IMR-90 (cell line): ENCODE data around the gene SERPINA4. TPM values are rescaled to one million over a fixed set of nuclear protein-coding genes. Genes with fewer than 3 reads are reported as not detected.

Experiments
- ATAC-seq: fragments of 200-7000 bp; cut with Tn5 transposase; 2 replicates; pipeline ENCODE4 v1.9.1; 2020; ENCODE audit warnings: low read depth, mild to moderate bottlenecking, moderate library complexity
- BruUV-seq: library from RNA; stranded (reverse); fragments of 400-500 nt; replicated peaks from 2 replicates; lab custom pipeline; 2021; lab: Mats Ljungman, UMichigan
- CTCF ChIA-PET: fragments of 300-600 bp; formaldehyde crosslinking; extraction: SDS; loops from one replicate; lab custom pipeline; 2021; ENCODE audit warnings: antibody characterized with exemption; lab: Yijun Ruan, JAX
- POLR2A ChIA-PET: fragments of 300-600 bp; sonication (Branson Sonifier 250); formaldehyde crosslinking; loops from one replicate; lab custom pipeline; 2022; ENCODE audit warnings: antibody characterized with exemption; ENCODE audit not compliant: unreplicated experiment; lab: Charles Lee
- DNase-seq: peaks from one replicate; pipeline ENCODE4 v3.0.0; 2013
- H2AFZ ChIP-seq: replicated peaks from 2 replicates; pipeline ENCODE3; 2013; ENCODE audit warnings: low read length, mild to moderate bottlenecking; ENCODE audit not compliant: poor library complexity
- H2AK5ac ChIP-seq: 2 replicates; pipeline ENCODE4 v1.6.1; 2013; ENCODE audit warnings: low read depth, low read length, inconsistent platforms
- H2AK9ac ChIP-seq: replicated peaks from 2 replicates; pipeline ENCODE3; 2013; ENCODE audit warnings: mild to moderate bottlenecking, low read depth, low read length, moderate library complexity; ENCODE audit not compliant: poor library complexity
- H2BK120ac ChIP-seq: 2 replicates; pipeline ENCODE4 v1.6.1; 2013; ENCODE audit warnings: low read depth, low read length, inconsistent platforms
- H2BK15ac ChIP-seq: 3 replicates; pipeline ENCODE4 v1.6.1; 2013; ENCODE audit warnings: low read depth, low read length, inconsistent platforms
- H2BK20ac ChIP-seq: 2 replicates; pipeline ENCODE4 v1.6.1; 2013; ENCODE audit warnings: low read depth, mild to moderate bottlenecking, inconsistent platforms, low read length, moderate library complexity
- H2BK5ac ChIP-seq: 2 replicates; pipeline ENCODE4 v1.6.1; 2013; ENCODE audit warnings: mild to moderate bottlenecking, low read depth, low read length, inconsistent platforms; ENCODE audit not compliant: poor library complexity, severe bottlenecking
- H3K14ac ChIP-seq: replicated peaks from 2 replicates; pipeline ENCODE4 v1.6.1; 2013; ENCODE audit warnings: low read depth, low read length, inconsistent platforms
- H3K18ac ChIP-seq: 2 replicates; pipeline ENCODE4 v1.6.1; 2013; ENCODE audit warnings: low read depth, low read length, control low read depth
- H3K23ac ChIP-seq: 2 replicates; pipeline ENCODE4 v1.6.1; 2013; ENCODE audit warnings: low read depth, low read length, inconsistent platforms
- H3K27ac ChIP-seq: 2 replicates; pipeline ENCODE4 v1.5.1; 2013; ENCODE audit warnings: mild to moderate bottlenecking, control low read depth, low read length; ENCODE audit not compliant: insufficient read depth
- H3K27me3 ChIP-seq: 2 replicates; pipeline ENCODE4 v1.6.1; 2013; ENCODE audit warnings: low read length; ENCODE audit not compliant: control insufficient read depth, insufficient read depth
- H3K36me3 ChIP-seq: 2 replicates; pipeline ENCODE4 v1.6.1; 2013; ENCODE audit warnings: low read length, mixed read lengths; ENCODE audit not compliant: control insufficient read depth, insufficient read depth
- H3K4ac ChIP-seq: 2 replicates; pipeline ENCODE4 v1.6.1; 2013; ENCODE audit warnings: low read depth, low read length, inconsistent platforms
- H3K4me1 ChIP-seq: 2 replicates; pipeline ENCODE4 v1.6.1; 2013; ENCODE audit warnings: low read length, mixed read lengths; ENCODE audit not compliant: control insufficient read depth, insufficient read depth
- H3K4me2 ChIP-seq: 2 replicates; pipeline ENCODE4 v1.6.1; 2013; ENCODE audit warnings: low read depth, mild to moderate bottlenecking, control low read depth, low read length, moderate library complexity
- H3K4me3 ChIP-seq: 2 replicates; pipeline ENCODE4 v1.5.1; 2013; ENCODE audit warnings: low read depth, mild to moderate bottlenecking, control low read depth, low read length, moderate library complexity; ENCODE audit not compliant: insufficient read depth
- H3K56ac ChIP-seq: 2 replicates; pipeline ENCODE4 v1.6.1; 2013; ENCODE audit warnings: low read length, inconsistent platforms; ENCODE audit not compliant: insufficient read depth; ENCODE audit errors: extremely low read depth
- H3K79me1 ChIP-seq, 2 experiments: 2 replicates each; pipeline ENCODE4 v1.6.1; 2013; ENCODE audit warnings: low read length in 2 of 2, inconsistent platforms in 1 of 2, low read depth in 1 of 2
- H3K9ac ChIP-seq: 2 replicates; pipeline ENCODE4 v1.6.1; 2013; ENCODE audit warnings: low read depth, low read length, control low read depth
- H3K9me1 ChIP-seq: 2 replicates; pipeline ENCODE4 v1.6.1; 2013; ENCODE audit warnings: low read length, inconsistent platforms; ENCODE audit not compliant: insufficient read depth
- H3K9me3 ChIP-seq: 2 replicates; pipeline ENCODE4 v1.6.1; 2013; ENCODE audit warnings: low read length; ENCODE audit not compliant: control insufficient read depth, insufficient read depth
- H4K20me1 ChIP-seq: 2 replicates; pipeline ENCODE4 v1.6.1; 2013; ENCODE audit warnings: low read length, inconsistent platforms; ENCODE audit not compliant: insufficient read depth
- H4K5ac ChIP-seq: 2 replicates; pipeline ENCODE4 v1.6.1; 2013; ENCODE audit warnings: mild to moderate bottlenecking, low read depth, low read length, control low read depth
- H4K8ac ChIP-seq, 2 experiments: 2 replicates each; pipeline ENCODE4 v1.6.1; 2013; ENCODE audit warnings: low read depth in 2 of 2, low read length in 2 of 2, control low read depth in 1 of 2, inconsistent platforms in 1 of 2
- H4K91ac ChIP-seq: 2 replicates; pipeline ENCODE4 v1.6.1; 2013; ENCODE audit warnings: low read depth, low read length, inconsistent platforms; ENCODE audit not compliant: insufficient read depth
- BHLHE40 ChIP-seq: fragments of 150-350 bp; IDR thresholded peaks from 2 replicates; pipeline ENCODE4 v1.6.1; 2016; ENCODE audit warnings: mild to moderate bottlenecking, low read depth, low read length
- CEBPB ChIP-seq: IDR thresholded peaks from 2 replicates; pipeline ENCODE4 v1.6.1; 2012; ENCODE audit warnings: low read depth, low read length, improper control_type of control experiment
- FOS ChIP-seq: fragments of 150-350 bp; IDR thresholded peaks from 2 replicates; pipeline ENCODE4 v1.6.1; 2016; ENCODE audit warnings: low read depth, low read length
- MAFK ChIP-seq: IDR thresholded peaks from 2 replicates; pipeline ENCODE4 v1.6.1; 2012; ENCODE audit warnings: low read depth, low read length, improper control_type of control experiment
- MAZ ChIP-seq: IDR thresholded peaks from 2 replicates; pipeline ENCODE4 v1.6.1; 2012; ENCODE audit warnings: low read depth, mild to moderate bottlenecking, low read length, improper control_type of control experiment, moderate library complexity, borderline replicate concordance
- MXI1 ChIP-seq: IDR thresholded peaks from 2 replicates; pipeline ENCODE4 v1.6.1; 2012; ENCODE audit warnings: low read depth, mild to moderate bottlenecking, low read length, moderate library complexity, borderline replicate concordance
- NFE2L2 ChIP-seq: fragments of 150-350 bp; IDR thresholded peaks from 2 replicates; pipeline ENCODE4 v1.6.1; 2016; ENCODE audit warnings: low read depth, mild to moderate bottlenecking, low read length
- POLR2A ChIP-seq: IDR thresholded peaks from 2 replicates; pipeline ENCODE4 v1.6.1; 2012; ENCODE audit warnings: mild to moderate bottlenecking, low read depth, low read length
- RAD21 ChIP-seq: IDR thresholded peaks from 2 replicates; pipeline ENCODE4 v1.6.1; 2012; ENCODE audit warnings: low read length, improper control_type of control experiment
- RFX5 ChIP-seq: IDR thresholded peaks from 2 replicates; pipeline ENCODE4 v1.8.0; 2012; ENCODE audit warnings: low read depth, mild to moderate bottlenecking, low read length, moderate library complexity
- SMC3 ChIP-seq: fragments of 150-350 bp; IDR thresholded peaks from 2 replicates; pipeline ENCODE4 v1.6.1; 2016; ENCODE audit warnings: low read depth, mild to moderate bottlenecking, antibody characterized with exemption, low read length, moderate library complexity
- WGBS, 2 experiments: methylation state at CpG; one replicate each; pipeline versions ENCODE4 v1.1.5 to v1.1.7; 2013; ENCODE audit warnings: missing lambda C conversion rate in 2 of 2; ENCODE audit not compliant: insufficient read length in 1 of 2; ENCODE audit errors: extremely low coverage in 2 of 2; 5-methylcytosine and 5-hydroxymethylcytosine counted together
- dilution Hi-C: fragments of 300-500 bp; cut with HindIII; formaldehyde crosslinking; loops from one replicate; pipeline ENCODE4 v1.14.3; 2018; ENCODE audit warnings: low sequenced_read_pairs; ENCODE audit not compliant: unreplicated experiment
- in situ Hi-C: fragments of 300-500 bp; cut with MboI; formaldehyde crosslinking; loops from 3 replicates; pipeline ENCODE4 v1.14.3; 2019; ENCODE audit warnings: low sequenced_read_pairs, inconsistent platforms, mixed read lengths
- intact Hi-C: fragments of 100-400 bp; cut with micrococcal nuclease; formaldehyde crosslinking; loops from 2 replicates; pipeline ENCODE4 v1.10.0; 2022
- polyA plus RNA-seq, 3 experiments: library from polyadenylated mRNA; depleted of rRNA; stranded (reverse); fragments of >200 nt; gene quantifications; 2 replicates each; pipeline ENCODE4 v1.2.3, GENCODE V29; 2012; ENCODE audit warnings: low replicate concordance in 1 of 3
- total RNA-seq: library from RNA; depleted of rRNA; stranded (reverse); fragments of >200 nt; gene quantifications from 2 replicates; pipeline ENCODE4 v1.2.3, GENCODE V29; 2012
- TF ChIP-seq, protein P1 (sequence below): conservative IDR thresholded peaks from 2 replicates; pipeline ENCODE4 v1.5.1; 2012; ENCODE audit warnings: mild to moderate bottlenecking, low read depth, low read length, improper control_type of control experiment
- TF ChIP-seq, protein P2 (sequence below): fragments of 150-350 bp; IDR thresholded peaks from 2 replicates; pipeline ENCODE4 v1.6.1; 2017; ENCODE audit warnings: mild to moderate bottlenecking, antibody characterized with exemption, low read length, low read depth
- TF ChIP-seq, protein P3 (sequence below): fragments of 150-350 bp; IDR thresholded peaks from 2 replicates; pipeline ENCODE4 v1.6.1; 2016; ENCODE audit warnings: low read depth, mild to moderate bottlenecking, low read length, moderate library complexity, borderline replicate concordance

The SERPINA4 gene
- total and polyA plus RNA-seq, 2 of the 4 experiments (the other 2 are of a cell fraction), result not detected

DNA sequence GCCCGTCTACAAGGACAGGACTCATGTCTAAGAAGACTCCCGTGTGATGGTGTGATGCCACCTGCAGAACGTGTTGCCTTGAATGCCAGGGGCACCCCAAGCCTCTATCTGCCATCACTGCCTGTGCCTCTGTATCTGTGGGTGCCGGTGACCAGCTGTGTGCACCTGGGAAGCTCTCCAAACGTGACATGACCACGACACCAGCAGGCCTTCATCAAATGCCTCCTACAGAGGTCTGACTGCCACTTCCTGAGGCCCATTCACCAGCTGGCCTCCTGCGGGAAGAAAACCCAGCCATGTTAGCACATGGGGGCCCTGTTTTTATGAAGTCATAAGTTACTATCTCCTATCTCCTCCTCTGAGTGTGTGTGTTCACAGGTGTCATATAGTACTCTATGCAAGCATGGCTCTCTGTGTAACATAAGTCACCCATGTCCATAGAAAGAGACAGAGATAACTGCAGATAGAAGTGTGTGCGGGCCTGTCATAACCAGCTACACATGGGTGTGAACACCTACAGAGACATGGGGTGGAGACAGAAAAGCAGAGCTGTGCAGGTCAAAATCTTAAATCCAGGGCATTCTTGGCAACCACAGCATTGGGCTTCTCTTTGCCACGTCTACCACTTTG lies 18.3 kb upstream of the SERPINA4 start:
- Histone ChIP-seq H3K4me3 (no peak overlapping the region), H4K5ac (no peak overlapping the region), H4K91ac (no peak overlapping the region), H4K8ac (peak overlapping the region in 1 of 2 experiments; percentile 24; a peak in 2 of 4 replicates), H3K9ac (no peak overlapping the region), H3K23ac (no peak overlapping the region), H3K27ac (no peak overlapping the region), H2BK20ac (no peak overlapping the region), H2AK9ac (no peak overlapping the region), H3K27me3 (no peaks in the 10 kb centered on the region), H3K18ac (no peak overlapping the region), H3K56ac (no peak overlapping the region), H4K20me1 (no peaks in the 10 kb centered on the region), H3K14ac (no peak overlapping the region), H2BK120ac (no peak overlapping the region), H3K9me3 (0 out of 2 replicates have a peak, but pooled peaks cover 4% of the 10 kb centered on the region), H3K4me1 (no peaks in the 10 kb centered on the region), H3K79me1 (no peaks in the 10 kb centered on the region), H2AFZ (peak overlapping the region; percentile 36), H2BK15ac (no peak overlapping the region), H2BK5ac (no peak overlapping the region), H3K9me1 (no peaks in the 10 kb centered on the region), H2AK5ac (no peak overlapping the region), H3K4me2 (no peak overlapping the region), H3K4ac (no peak overlapping the region), H3K36me3 (no peaks in the 10 kb centered on the region)
- CTCF ChIA-PET, result interaction anchor here (0.8 kb wide), 1 partner anchor 119 kb away, joined by 3 read pairs; no protein-coding TSS in a partner anchor
- in situ Hi-C loops, result no loop called here
- no peak for DNase-seq
- dilution Hi-C loops, result no loop called here
- WGBS, 2 experiments, result 13% methylated on average over 3 of the region's 9 CpGs; no CpG with 5 or more reads in 1 of the 2 experiments
- POLR2A ChIA-PET, result no interaction called here
- no peak for TF ChIP-seq MAFK
- TF ChIP-seq RAD21, result no peak
- TF ChIP-seq CEBPB, result no peak
- TF ChIP-seq MXI1, result no peak
- no peak for TF ChIP-seq BHLHE40
- TF ChIP-seq RFX5, result no peak
- TF ChIP-seq FOS, result no peak
- TF ChIP-seq, protein P1, sequence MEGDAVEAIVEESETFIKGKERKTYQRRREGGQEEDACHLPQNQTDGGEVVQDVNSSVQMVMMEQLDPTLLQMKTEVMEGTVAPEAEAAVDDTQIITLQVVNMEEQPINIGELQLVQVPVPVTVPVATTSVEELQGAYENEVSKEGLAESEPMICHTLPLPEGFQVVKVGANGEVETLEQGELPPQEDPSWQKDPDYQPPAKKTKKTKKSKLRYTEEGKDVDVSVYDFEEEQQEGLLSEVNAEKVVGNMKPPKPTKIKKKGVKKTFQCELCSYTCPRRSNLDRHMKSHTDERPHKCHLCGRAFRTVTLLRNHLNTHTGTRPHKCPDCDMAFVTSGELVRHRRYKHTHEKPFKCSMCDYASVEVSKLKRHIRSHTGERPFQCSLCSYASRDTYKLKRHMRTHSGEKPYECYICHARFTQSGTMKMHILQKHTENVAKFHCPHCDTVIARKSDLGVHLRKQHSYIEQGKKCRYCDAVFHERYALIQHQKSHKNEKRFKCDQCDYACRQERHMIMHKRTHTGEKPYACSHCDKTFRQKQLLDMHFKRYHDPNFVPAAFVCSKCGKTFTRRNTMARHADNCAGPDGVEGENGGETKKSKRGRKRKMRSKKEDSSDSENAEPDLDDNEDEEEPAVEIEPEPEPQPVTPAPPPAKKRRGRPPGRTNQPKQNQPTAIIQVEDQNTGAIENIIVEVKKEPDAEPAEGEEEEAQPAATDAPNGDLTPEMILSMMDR, result no peak
- TF ChIP-seq, protein P2, sequence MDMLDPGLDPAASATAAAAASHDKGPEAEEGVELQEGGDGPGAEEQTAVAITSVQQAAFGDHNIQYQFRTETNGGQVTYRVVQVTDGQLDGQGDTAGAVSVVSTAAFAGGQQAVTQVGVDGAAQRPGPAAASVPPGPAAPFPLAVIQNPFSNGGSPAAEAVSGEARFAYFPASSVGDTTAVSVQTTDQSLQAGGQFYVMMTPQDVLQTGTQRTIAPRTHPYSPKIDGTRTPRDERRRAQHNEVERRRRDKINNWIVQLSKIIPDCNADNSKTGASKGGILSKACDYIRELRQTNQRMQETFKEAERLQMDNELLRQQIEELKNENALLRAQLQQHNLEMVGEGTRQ, result no peak
- TF ChIP-seq POLR2A, result no peak
- no peak for TF ChIP-seq NFE2L2
- TF ChIP-seq SMC3, result no peak
- no peak for TF ChIP-seq MAZ
- TF ChIP-seq, protein P3, sequence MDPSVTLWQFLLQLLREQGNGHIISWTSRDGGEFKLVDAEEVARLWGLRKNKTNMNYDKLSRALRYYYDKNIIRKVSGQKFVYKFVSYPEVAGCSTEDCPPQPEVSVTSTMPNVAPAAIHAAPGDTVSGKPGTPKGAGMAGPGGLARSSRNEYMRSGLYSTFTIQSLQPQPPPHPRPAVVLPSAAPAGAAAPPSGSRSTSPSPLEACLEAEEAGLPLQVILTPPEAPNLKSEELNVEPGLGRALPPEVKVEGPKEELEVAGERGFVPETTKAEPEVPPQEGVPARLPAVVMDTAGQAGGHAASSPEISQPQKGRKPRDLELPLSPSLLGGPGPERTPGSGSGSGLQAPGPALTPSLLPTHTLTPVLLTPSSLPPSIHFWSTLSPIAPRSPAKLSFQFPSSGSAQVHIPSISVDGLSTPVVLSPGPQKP, result no peak
- intact Hi-C loops, result no loop called here
- BruUV-seq, result no TSS peak
- no peak for ATAC-seq
